Pancreas (tissue), 10 donors: ENCODE data around the gene TNFSF10. TPM values are rescaled to one million over a fixed set of nuclear protein-coding genes. Genes with fewer than 3 reads are reported as not detected.

Experiments
- ATAC-seq, 4 donors: fragments of 200-7000 bp; cut with Tn5 transposase; one replicate each; pipeline versions ENCODE4 v1.8.0 to v1.9.1; 2020; ENCODE audit warnings: mild to moderate bottlenecking in 4 of 4, moderate library complexity in 4 of 4
- DNase-seq, 6 donors: peaks; one replicate each; pipeline ENCODE4 v3.0.0-alpha.2; 2020
- FAIRE-seq: peaks from 2 replicates; lab custom pipeline; 2012; peaks lifted over from hg19 to GRCh38; lab: Jason Lieb, UNC
- H3K27ac ChIP-seq, 4 donors: fragments of 200-600 bp; sonication (generic); 1 replicate in 3 of 4; 2 replicates in 1 of 4; pipeline versions ENCODE4 v1.5.0 to v1.8.0; 2020
- H3K27me3 ChIP-seq, 4 donors: fragments of 200-600 bp; one replicate each; pipeline ENCODE4 v1.8.0; 2021
- H3K36me3 ChIP-seq, 3 donors: fragments of 200-600 bp; sonication (generic) in 1 of 3; one replicate each; pipeline versions ENCODE4 v1.5.0 to v1.8.0; 2020 to 2021
- H3K4me1 ChIP-seq, 3 donors: fragments of 200-600 bp; one replicate each; pipeline ENCODE4 v1.8.0; 2021
- H3K4me3 ChIP-seq, 4 donors: fragments of 200-600 bp; sonication (generic) in 2 of 4; one replicate each; pipeline versions ENCODE4 v1.5.0 to v1.8.0; 2020 to 2021
- H3K9me3 ChIP-seq, 4 donors: fragments of 200-600 bp; one replicate each; pipeline ENCODE4 v1.8.0; 2021
- CTCF ChIP-seq, 4 donors: fragments of 200-600 bp; sonication (generic) in 3 of 4; IDR thresholded peaks; one replicate each; pipeline versions ENCODE4 v1.5.0 to v1.8.0; 2021; ENCODE audit warnings: antibody characterized with exemption in 4 of 4
- WGBS, 2 donors: extraction: QIAGEN DNeasy Blood & Tissue Kit; methylation state at CpG; one replicate each; pipeline ENCODE4 v1.1.7; 2013; 5-methylcytosine and 5-hydroxymethylcytosine counted together
- intact Hi-C, 3 donors: fragments of 100-400 bp; cut with DNase I; formaldehyde crosslinking; loops; one replicate each; pipeline versions ENCODE4 v1.11.1 to v1.14.2; 2022
- polyA plus RNA-seq, 2 donors: library from polyadenylated mRNA; stranded (reverse); fragments of 200-250 nt; gene quantifications; one replicate each; pipeline ENCODE4 v1.2.3, GENCODE V29; 2013
- total RNA-seq, 6 donors: library from RNA; stranded (reverse); fragmentation: NEBNext Ultra II Directional in 4 of 6; extraction: Animal tissue kit (Norgen Biotek cat#: 25700) in 4 of 6; gene quantifications; one replicate each; pipeline versions ENCODE4 v1.2.1 to v1.2.4, GENCODE V29; 2021 to 2023
- donor health status: healthy with polysubstance abuse.
- donor health status: DM: no; HTN: no; CAD: no; lungs with moderate emphysema.
- donor health status: DM: no; HTN: no; CAD: no.
- donor health status: control.
- donor health status: control.
- donor health status: Bipolar disorder and iron deficiency.
- donor health status: DM: yes; HTN: yes; CAD: no.
- donor health status: DM: no; HTN: no; CAD: no.
- donor health status: DM: no; HTN: no; CAD: no.
- donor health status: DM: yes; HTN: yes; CAD: no.

Gene TNFSF10
- total and polyA plus RNA-seq, 8 donors, result 2.6 to 46.4 (median 15.5) TPM

GRCh38 chr3:172550347-172550943 is 27.2 kb upstream of the TNFSF10 start:
- no peak for DNase-seq
- 86 to 90% methylated on average over 6 of the region's 6 CpGs for WGBS, 2 donors
- Histone ChIP-seq H3K9me3 (no peaks in the 10 kb centered on the region), H3K4me3 (no peak overlapping the region), H3K4me1 (peaks cover 3 to 11% (median 11%) of the 10 kb centered on the region in 3 donors), H3K27me3 (no peaks in the 10 kb centered on the region), H3K36me3 (no peaks in the 10 kb centered on the region), H3K27ac (no peak overlapping the region)
- intact Hi-C loops, result no loop called here
- FAIRE-seq, result no peak
- no peak for TF ChIP-seq CTCF (IDR thresholded peaks at IDR 0.05)
- no peak for ATAC-seq

GRCh38 chr3:172549144-172549543 is 25.9 kb upstream of the TNFSF10 start:
- Histone ChIP-seq H3K4me3 (no peak overlapping the region), H3K36me3 (no peaks in the 10 kb centered on the region), H3K9me3 (no peaks in the 10 kb centered on the region), H3K27ac (no peak overlapping the region), H3K4me1 (peaks cover 0 to 11% (median 5%) of the 10 kb centered on the region in 3 donors), H3K27me3 (no peaks in the 10 kb centered on the region)
- no peak for TF ChIP-seq CTCF (IDR thresholded peaks at IDR 0.05)
- FAIRE-seq (no peak), DNase-seq (no peak), ATAC-seq (peak in 3 of 4 donors; percentile 24 to 71 (median 59))
- intact Hi-C loops, result no loop called here
- WGBS, 2 donors, result 28 to 41% methylated on average over 2 of the region's 2 CpGs

GRCh38 chr3:172546628-172547214 is 23.5 kb upstream of the TNFSF10 start:
- Histone ChIP-seq H3K36me3 (no peaks in the 10 kb centered on the region), H3K27me3 (no peaks in the 10 kb centered on the region), H3K27ac (peak overlapping the region in 2 of 4 donors; percentile 12 to 33), H3K4me1 (peaks cover 0 to 5% (median 0%) of the 10 kb centered on the region in 3 donors), H3K9me3 (no peaks in the 10 kb centered on the region), H3K4me3 (no peak overlapping the region)
- DNase-seq, result no peak
- TF ChIP-seq CTCF (IDR thresholded peaks at IDR 0.05), result no peak
- peak in 2 of 4 donors; percentile 20 to 29 for ATAC-seq
- intact Hi-C loops, result no loop called here
- no peak for FAIRE-seq

DNA sequence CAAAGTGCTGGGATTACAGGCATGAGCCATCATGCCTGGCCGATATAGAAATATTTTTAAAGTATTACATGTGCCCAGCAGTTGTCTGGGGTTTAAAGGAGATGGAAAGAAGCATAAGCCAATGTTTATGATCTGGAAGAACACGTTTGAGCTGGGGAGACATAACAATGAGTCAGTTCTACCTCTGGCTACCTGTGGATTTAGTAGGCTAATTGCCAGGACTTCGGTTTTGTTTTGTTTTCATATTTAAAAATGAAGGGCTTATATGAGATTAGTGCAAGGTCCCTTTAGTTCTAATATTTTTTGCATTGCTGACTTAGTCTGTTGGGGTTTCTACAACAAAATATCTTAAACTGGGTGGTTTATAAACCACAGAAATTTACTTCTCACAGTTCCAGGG is 22.9 kb upstream of the TNFSF10 start:
- 73 to 83% methylated on average over 3 of the region's 3 CpGs for WGBS, 2 donors
- peaks cover 0 to 5% (median 0%) of the 10 kb centered on the region in 3 donors for H3K4me1 ChIP-seq
- no peak for DNase-seq
- intact Hi-C loops, result no loop called here
- ATAC-seq, result peak in 1 of 4 donors; percentile 22
- H3K4me3 ChIP-seq, result no peak overlapping the region
- no peak for FAIRE-seq
- H3K36me3 ChIP-seq, result no peaks in the 10 kb centered on the region
- no peak for TF ChIP-seq CTCF (IDR thresholded peaks at IDR 0.05)
- no peak overlapping the region for H3K27ac ChIP-seq
- no peaks in the 10 kb centered on the region for H3K9me3 ChIP-seq
- no peaks in the 10 kb centered on the region for H3K27me3 ChIP-seq

DNA sequence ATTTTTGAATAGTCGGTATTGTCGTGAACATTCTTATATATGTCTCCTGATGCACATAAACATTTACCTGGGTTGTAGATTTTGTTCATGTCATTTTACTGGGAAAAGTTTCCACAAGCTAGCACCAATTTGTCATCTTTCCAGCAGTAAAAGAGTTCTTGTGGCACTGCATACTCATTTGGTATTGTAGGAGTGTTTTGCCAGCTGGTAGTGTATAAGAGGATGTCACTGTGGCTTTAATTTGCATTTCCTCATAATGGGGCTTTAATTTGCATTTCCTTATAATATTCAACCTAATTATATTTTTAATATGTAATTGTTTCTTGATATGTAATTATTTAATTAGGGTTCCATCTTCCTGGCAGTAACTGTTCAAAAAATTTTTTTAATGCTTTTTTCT is 21.2 kb upstream of the TNFSF10 start:
- FAIRE-seq, result no peak
- Histone ChIP-seq H3K9me3 (no peaks in the 10 kb centered on the region), H3K4me1 (peaks cover 0 to 5% (median 0%) of the 10 kb centered on the region in 3 donors), H3K36me3 (no peaks in the 10 kb centered on the region), H3K4me3 (no peak overlapping the region), H3K27me3 (no peaks in the 10 kb centered on the region), H3K27ac (no peak overlapping the region)
- DNase-seq, result no peak
- no peak for TF ChIP-seq CTCF (IDR thresholded peaks at IDR 0.05)
- no peak for ATAC-seq
- 91 to 95% methylated on average over 2 of the region's 2 CpGs for whole genome bisulfite sequencing, 2 donors
- intact Hi-C loops, result no loop called here
